H9 (cell line): ENCODE measurements around the gene SETD3. TPM values are rescaled to one million over a fixed set of nuclear protein-coding genes. Genes with fewer than 3 reads are reported as not detected.

ENCODE experiments used
- DNase-seq: peaks from one replicate; pipeline ENCODE4 v3.0.0-alpha.2; 2017
- H2AFZ ChIP-seq: one replicate; pipeline ENCODE4 v1.6.1; 2013; ENCODE audit warnings: mild to moderate bottlenecking, low read length, control low read depth, moderate library complexity
- H2AK5ac ChIP-seq: 2 replicates; pipeline ENCODE4 v1.6.1; 2013; ENCODE audit warnings: low read length, control low read depth, mixed read lengths; ENCODE audit not compliant: insufficient read length
- H2BK120ac ChIP-seq: one replicate; pipeline ENCODE4 v1.6.1; 2013; ENCODE audit warnings: low read depth, mild to moderate bottlenecking, low read length, control low read depth, inconsistent platforms; ENCODE audit not compliant: poor library complexity, severe bottlenecking
- H2BK12ac ChIP-seq: 2 replicates; pipeline ENCODE4 v1.6.1; 2013; ENCODE audit warnings: low read length, control low read depth, mixed read lengths, low read depth; ENCODE audit not compliant: insufficient read length
- H2BK15ac ChIP-seq: 2 replicates; pipeline ENCODE4 v1.6.1; 2013; ENCODE audit warnings: low read depth, low read length, control low read depth
- H2BK20ac ChIP-seq: one replicate; pipeline ENCODE4 v1.6.1; 2013; ENCODE audit warnings: low read depth, mild to moderate bottlenecking, low read length, control low read depth, inconsistent platforms; ENCODE audit not compliant: poor library complexity, severe bottlenecking
- H2BK5ac ChIP-seq: 2 replicates; pipeline ENCODE4 v1.6.1; 2013; ENCODE audit warnings: low read length, control low read depth, mixed read lengths; ENCODE audit not compliant: insufficient read length
- H3K14ac ChIP-seq: 2 replicates; pipeline ENCODE4 v1.6.1; 2013; ENCODE audit warnings: low read length, control low read depth; ENCODE audit not compliant: insufficient read depth
- H3K18ac ChIP-seq: 2 replicates; pipeline ENCODE4 v1.6.1; 2013; ENCODE audit warnings: low read depth, mild to moderate bottlenecking, mixed read lengths, low read length, control low read depth; ENCODE audit not compliant: insufficient read length
- H3K23ac ChIP-seq: 2 replicates; pipeline ENCODE4 v1.6.1; 2013; ENCODE audit warnings: low read length, control low read depth, mixed read lengths, low read depth; ENCODE audit not compliant: insufficient read length
- H3K23me2 ChIP-seq: 2 replicates; pipeline ENCODE4 v1.6.1; 2013; ENCODE audit warnings: low read depth, mild to moderate bottlenecking, mixed read lengths, low read length, control low read depth; ENCODE audit not compliant: insufficient read length, poor library complexity, severe bottlenecking
- H3K27ac ChIP-seq: 2 replicates; pipeline ENCODE4 v1.5.1; 2013; ENCODE audit warnings: low read length, control low read depth, mixed read lengths, low read depth; ENCODE audit not compliant: insufficient read length
- H3K27me3 ChIP-seq: 2 replicates; pipeline ENCODE4 v1.6.1; 2013; ENCODE audit warnings: low read length, control low read depth, inconsistent platforms; ENCODE audit not compliant: insufficient read depth
- H3K4ac ChIP-seq: 2 replicates; pipeline ENCODE4 v1.6.1; 2013; ENCODE audit warnings: low read depth, mild to moderate bottlenecking, control low read depth, inconsistent platforms, low read length, moderate library complexity
- H3K4me1 ChIP-seq: 2 replicates; pipeline ENCODE4 v1.6.1; 2013; ENCODE audit warnings: low read length, control low read depth, inconsistent platforms; ENCODE audit not compliant: insufficient read depth
- H3K4me2 ChIP-seq: 2 replicates; pipeline ENCODE4 v1.6.1; 2013; ENCODE audit warnings: low read length, control low read depth, mixed read lengths; ENCODE audit not compliant: insufficient read length, insufficient read depth
- H3K56ac ChIP-seq: 2 replicates; pipeline ENCODE4 v1.6.1; 2013; ENCODE audit warnings: low read depth, mild to moderate bottlenecking, mixed read lengths, low read length, control low read depth; ENCODE audit not compliant: insufficient read length
- H3K79me1 ChIP-seq: 2 replicates; pipeline ENCODE4 v1.6.1; 2013; ENCODE audit warnings: low read depth, mild to moderate bottlenecking, moderate library complexity, low read length, control low read depth, inconsistent platforms; ENCODE audit not compliant: insufficient read depth, poor library complexity, severe bottlenecking
- H3K79me2 ChIP-seq: 2 replicates; pipeline ENCODE4 v1.6.1; 2013; ENCODE audit warnings: low read length, control low read depth, inconsistent platforms; ENCODE audit not compliant: insufficient read depth
- H3K9ac ChIP-seq: 2 replicates; pipeline ENCODE4 v1.6.1; 2013; ENCODE audit warnings: low read length, control low read depth, mixed read lengths; ENCODE audit not compliant: insufficient read length; ENCODE audit errors: extremely low read depth
- H3K9me3 ChIP-seq: one replicate; pipeline ENCODE4 v1.6.1; 2013; ENCODE audit warnings: low read depth, low read length, inconsistent platforms; ENCODE audit not compliant: control insufficient read depth
- H3T11ph ChIP-seq: one replicate; pipeline ENCODE4 v1.6.1; 2013; ENCODE audit warnings: mild to moderate bottlenecking, low read length, control low read depth, inconsistent platforms
- H4K20me1 ChIP-seq: one replicate; pipeline ENCODE4 v1.6.1; 2013; ENCODE audit not compliant: control insufficient read depth, insufficient read length, insufficient read depth
- H4K5ac ChIP-seq: 2 replicates; pipeline ENCODE4 v1.6.1; 2013; ENCODE audit warnings: low read depth, mild to moderate bottlenecking, mixed read lengths, low read length, control low read depth; ENCODE audit not compliant: insufficient read length
- H4K8ac ChIP-seq: replicated peaks from 2 replicates; pipeline ENCODE4 v1.6.1; 2013; ENCODE audit warnings: low read length, control low read depth, mixed read lengths, low read depth; ENCODE audit not compliant: insufficient read length
- H4K91ac ChIP-seq: 2 replicates; pipeline ENCODE4 v1.6.1; 2013; ENCODE audit warnings: low read depth, mild to moderate bottlenecking, moderate library complexity, mixed read lengths, low read length, control low read depth; ENCODE audit not compliant: insufficient read length
- H3K27ac Mint-ChIP-seq, 3 experiments: 2 replicates in 2 of 3; 3 replicates in 1 of 3; pipeline ENCODE4 v1.8.0; 2020 to 2021; ENCODE audit warnings: mixed read lengths in 3 of 3, mild to moderate bottlenecking in 1 of 3, moderate library complexity in 1 of 3
- H3K27me3 Mint-ChIP-seq: 2 replicates; pipeline ENCODE4 v1.8.0; 2021; ENCODE audit warnings: low read depth, mild to moderate bottlenecking, moderate library complexity, mixed read lengths
- H3K36me3 Mint-ChIP-seq, 3 experiments: 2 replicates in 2 of 3; 3 replicates in 1 of 3; pipeline ENCODE4 v1.8.0; 2020 to 2021; ENCODE audit warnings: low read depth in 3 of 3, mixed read lengths in 3 of 3; ENCODE audit not compliant: insufficient read depth in 1 of 3
- H3K4me1 Mint-ChIP-seq, 2 experiments: 2 replicates each; pipeline ENCODE4 v1.8.0; 2020; ENCODE audit warnings: mixed read lengths in 2 of 2
- H3K4me3 Mint-ChIP-seq, 2 experiments: 2 replicates in 1 of 2; 3 replicates in 1 of 2; pipeline ENCODE4 v1.8.0; 2020 to 2021; ENCODE audit warnings: mild to moderate bottlenecking in 2 of 2, mixed read lengths in 2 of 2, moderate library complexity in 1 of 2
- H3K9me3 Mint-ChIP-seq, 2 experiments: 2 replicates in 1 of 2; 3 replicates in 1 of 2; pipeline ENCODE4 v1.8.0; 2020; ENCODE audit warnings: mild to moderate bottlenecking in 2 of 2, mixed read lengths in 2 of 2, moderate library complexity in 1 of 2
- WGBS: extraction: QIAGEN DNeasy Blood & Tissue Kit; methylation state at CpG from one replicate; pipeline ENCODE4 v1.1.7; 2013; ENCODE audit warnings: missing lambda C conversion rate, low lambda C conversion rate, mixed read lengths; ENCODE audit not compliant: insufficient read length; ENCODE audit errors: extremely low coverage; 5-methylcytosine and 5-hydroxymethylcytosine counted together
- total RNA-seq: library from RNA; stranded (reverse); gene quantifications from 2 replicates; pipeline ENCODE4 v1.2.1, GENCODE V29; 2021
- TF ChIP-seq, protein P1 (sequence below): fragments of 200-600 bp; sonication (generic); conservative IDR thresholded peaks from 3 replicates; pipeline ENCODE4 v1.8.0; 2021; ENCODE audit warnings: antibody characterized with exemption, mild to moderate bottlenecking

The SETD3 gene
- total RNA-seq, 1 experiment from 2014 or later = 56.7 TPM

DNA sequence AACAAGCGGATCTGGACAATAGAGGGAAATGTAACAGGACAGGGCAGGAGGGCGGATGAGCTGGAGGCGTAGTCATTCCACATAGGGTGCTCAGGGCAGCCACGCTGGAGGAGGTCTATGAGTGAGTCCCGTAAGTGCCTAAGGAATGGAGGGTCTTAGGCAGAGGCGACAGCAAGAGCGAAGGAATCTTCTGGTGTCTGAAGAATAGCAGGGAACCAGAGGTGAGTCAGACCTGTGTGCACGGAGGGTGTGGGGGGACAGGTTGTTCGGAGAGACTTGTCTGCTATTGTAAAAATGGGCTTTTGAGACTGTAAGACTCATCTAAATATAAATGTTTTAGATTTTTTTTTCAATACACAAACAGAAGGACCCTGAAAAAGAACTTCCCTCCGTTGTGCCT, 70.6 kb downstream of the SETD3 start:
- Histone ChIP-seq H3K56ac (no peak overlapping the region), H4K91ac (no peak overlapping the region), H3K18ac (no peak overlapping the region), H3K79me1 (no peaks in the 10 kb centered on the region), H3K27me3 (no peaks in the 10 kb centered on the region), H2BK20ac (no peak overlapping the region), H2BK15ac (no peak overlapping the region), H3T11ph (no peak overlapping the region), H3K23me2 (no peaks in the 10 kb centered on the region), H2BK5ac (no peak overlapping the region), H4K5ac (no peak overlapping the region), H3K9ac (no peak overlapping the region), H3K14ac (no peak overlapping the region), H3K4me2 (no peak overlapping the region), H3K9me3 (no peaks in the 10 kb centered on the region), H3K4me1 (peaks cover 16% of the 10 kb centered on the region; the same call in 1 of the 2 replicates), H3K27ac (no peak overlapping the region), H2AFZ (no peak overlapping the region), H2AK5ac (no peak overlapping the region), H2BK12ac (no peak overlapping the region), H3K4ac (no peak overlapping the region), H3K23ac (no peak overlapping the region), H2BK120ac (no peak overlapping the region), H4K20me1 (no peaks in the 10 kb centered on the region), H4K8ac (no peak overlapping the region), H3K79me2 (no peaks in the 10 kb centered on the region)
- H3K9me3 Mint-ChIP-seq = no peaks in the 10 kb centered on the region
- H3K4me1 Mint-ChIP-seq = peaks cover 71 to 73% of the 10 kb centered on the region in 2 experiments
- WGBS = no CpG with 5 or more reads among the region's 10 CpGs
- peak overlapping the region in 1 of 2 experiments; percentile 6; a peak in 2 of 5 replicates for H3K4me3 Mint-ChIP-seq
- DNase-seq = no peak
- H3K36me3 Mint-ChIP-seq = peaks cover 2 to 14% (median 8%) of the 10 kb centered on the region in 3 experiments; a peak in 6 of 7 replicates
- H3K27ac Mint-ChIP-seq = peak overlapping the region; percentile 78 to 91 (median 81); a peak in 6 of 7 replicates
- no peaks in the 10 kb centered on the region; the same call in 1 of the 2 replicates for H3K27me3 Mint-ChIP-seq
- TF ChIP-seq, protein P1, sequence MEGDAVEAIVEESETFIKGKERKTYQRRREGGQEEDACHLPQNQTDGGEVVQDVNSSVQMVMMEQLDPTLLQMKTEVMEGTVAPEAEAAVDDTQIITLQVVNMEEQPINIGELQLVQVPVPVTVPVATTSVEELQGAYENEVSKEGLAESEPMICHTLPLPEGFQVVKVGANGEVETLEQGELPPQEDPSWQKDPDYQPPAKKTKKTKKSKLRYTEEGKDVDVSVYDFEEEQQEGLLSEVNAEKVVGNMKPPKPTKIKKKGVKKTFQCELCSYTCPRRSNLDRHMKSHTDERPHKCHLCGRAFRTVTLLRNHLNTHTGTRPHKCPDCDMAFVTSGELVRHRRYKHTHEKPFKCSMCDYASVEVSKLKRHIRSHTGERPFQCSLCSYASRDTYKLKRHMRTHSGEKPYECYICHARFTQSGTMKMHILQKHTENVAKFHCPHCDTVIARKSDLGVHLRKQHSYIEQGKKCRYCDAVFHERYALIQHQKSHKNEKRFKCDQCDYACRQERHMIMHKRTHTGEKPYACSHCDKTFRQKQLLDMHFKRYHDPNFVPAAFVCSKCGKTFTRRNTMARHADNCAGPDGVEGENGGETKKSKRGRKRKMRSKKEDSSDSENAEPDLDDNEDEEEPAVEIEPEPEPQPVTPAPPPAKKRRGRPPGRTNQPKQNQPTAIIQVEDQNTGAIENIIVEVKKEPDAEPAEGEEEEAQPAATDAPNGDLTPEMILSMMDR = no peak
